ENCODE results near the gene STN1. TPM values are rescaled to one million over a fixed set of nuclear protein-coding genes. Genes with fewer than 3 reads are reported as not detected.

Gene STN1
- total and polyA plus RNA-seq, 7 donors: 15.3 to 22.7 (median 18.3) TPM

- peak overlapping the region; percentile 83 for H3K27ac ChIP-seq
- TF ChIP-seq CTCF (IDR thresholded peaks at IDR 0.05): no peak
- intact Hi-C loops (cut with DNase I): no loop called here
- DNase-seq: no peak
- 44 to 58% (median 44%) methylated on average over 13 of the region's 13 CpGs for WGBS, 3 donors
- no peaks in the 10 kb centered on the region for H3K9me3 ChIP-seq
- no peaks in the 10 kb centered on the region for H3K27me3 ChIP-seq (ENCODE audit: insufficient read depth in 3 of 3, low read length in 2 of 3)
- H3K36me3 ChIP-seq (ENCODE audit: insufficient read depth in 1 of 2, low read depth in 1 of 2): no peaks in the 10 kb centered on the region
- H3K4me3 ChIP-seq: peak overlapping the region; percentile 5
- peaks cover 80% of the 10 kb centered on the region for H3K4me1 ChIP-seq
- ATAC-seq: peak in 1 of 4 donors; percentile 21
Measured at GRCh38 chr10:103838862-103839518, 79.0 kb downstream of the STN1 start.

GRCh38 chr10:103838070-103838395, 80.0 kb downstream of the STN1 start:
- WGBS, 3 donors: 75 to 84% (median 77%) methylated on average over 4 of the region's 4 CpGs
- DNase-seq (no peak), ATAC-seq (no peak)
- peaks cover 80% of the 10 kb centered on the region for H3K4me1 ChIP-seq
- TF ChIP-seq CTCF (IDR thresholded peaks at IDR 0.05): no peak
- H3K36me3 ChIP-seq (ENCODE audit: insufficient read depth in 1 of 2, low read depth in 1 of 2): no peaks in the 10 kb centered on the region
- H3K27ac ChIP-seq: peak overlapping the region; percentile 83
- intact Hi-C loops (cut with DNase I): no loop called here
- H3K9me3 ChIP-seq: no peaks in the 10 kb centered on the region
- H3K27me3 ChIP-seq (ENCODE audit: insufficient read depth in 3 of 3, low read length in 2 of 3): no peaks in the 10 kb centered on the region
- peak overlapping the region; percentile 5 for H3K4me3 ChIP-seq

GRCh38 chr10:103837370-103838069, 80.5 kb downstream of the STN1 start:
- 48 to 66% (median 61%) methylated on average over 9 to 10 of the region's 10 CpGs for WGBS, 3 donors
- no peaks in the 10 kb centered on the region for H3K9me3 ChIP-seq
- no peaks in the 10 kb centered on the region for H3K27me3 ChIP-seq (ENCODE audit: insufficient read depth in 3 of 3, low read length in 2 of 3)
- peak overlapping the region; percentile 5 for H3K4me3 ChIP-seq
- TF ChIP-seq CTCF (IDR thresholded peaks at IDR 0.05): no peak
- no peaks in the 10 kb centered on the region for H3K36me3 ChIP-seq (ENCODE audit: insufficient read depth in 1 of 2, low read depth in 1 of 2)
- DNase-seq (no peak), ATAC-seq (no peak)
- intact Hi-C loops (cut with DNase I): no loop called here
- H3K27ac ChIP-seq: no peak overlapping the region
- peaks cover 77% of the 10 kb centered on the region for H3K4me1 ChIP-seq

- Histone ChIP-seq H3K4me3 (no peak overlapping the region), H3K4me1 (peaks cover 76% of the 10 kb centered on the region), H3K27me3 (ENCODE audit: insufficient read depth in 3 of 3, low read length in 2 of 3) (no peaks in the 10 kb centered on the region), H3K27ac (no peak overlapping the region), H3K36me3 (ENCODE audit: insufficient read depth in 1 of 2, low read depth in 1 of 2) (no peaks in the 10 kb centered on the region), H3K9me3 (no peaks in the 10 kb centered on the region)
- WGBS, 3 donors: 86 to 93% (median 88%) methylated on average over 9 of the region's 9 CpGs
- TF ChIP-seq CTCF (IDR thresholded peaks at IDR 0.05): no peak
- no peak for ATAC-seq
- no peak for DNase-seq
- intact Hi-C loops (cut with DNase I): no loop called here
Measured at GRCh38 chr10:103836861-103837260, 81.1 kb downstream of the STN1 start.
